ENCODE data around the gene KRTAP9-3.
"Not testable (repeated sequence)": the region's sequence is repeated elsewhere in the genome, so short reads cannot be mapped to it uniquely, and the experiment has no call there.

The KRTAP9-3 gene

GRCh38 chr17:41251261-41251660 is 19.0 kb downstream of the KRTAP9-3 start:
- DNase-seq, result no peak

- DNase-seq, result no peak
Observed at GRCh38 chr17:41254861-41255260, 22.6 kb downstream of the KRTAP9-3 start.

- DNase-seq, result not testable (repeated sequence)
Observed at GRCh38 chr17:41255381-41256290, 23.4 kb downstream of the KRTAP9-3 start, which contains the start of gene KRTAP9-9. TSS of gene KRTAP9-9 (plus strand) at chr17:41255384.

GRCh38 chr17:41256291-41256685 is 24.0 kb downstream of the KRTAP9-3 start:
- DNase-seq, result no peak

- DNase-seq, result no peak
Observed at GRCh38 chr17:41258406-41258805, 26.2 kb downstream of the KRTAP9-3 start.

- DNase-seq, result no peak
Observed at GRCh38 chr17:41263212-41263611, 31.0 kb downstream of the KRTAP9-3 start.

GRCh38 chr17:41264599-41264998 is 32.4 kb downstream of the KRTAP9-3 start:
- DNase-seq, result no peak

GRCh38 chr17:41265078-41265477 is 32.8 kb downstream of the KRTAP9-3 start, which contains the start of gene KRTAP9-6:
TSS of gene KRTAP9-6 (plus strand) at chr17:41265378. CDS start at chr17:41265378, 0 bp downstream.
- no peak for DNase-seq

- DNase-seq, result no peak
Observed at GRCh38 chr17:41267711-41268110, 35.5 kb downstream of the KRTAP9-3 start.

GRCh38 chr17:41271323-41271722 is 39.1 kb downstream of the KRTAP9-3 start:
- DNase-seq, result not testable (repeated sequence)

- DNase-seq, result no peak
Observed at GRCh38 chr17:41271858-41272257, 39.6 kb downstream of the KRTAP9-3 start.

- DNase-seq, result not testable (repeated sequence)
Observed at GRCh38 chr17:41275648-41276190, 43.5 kb downstream of the KRTAP9-3 start, which contains the start of gene KRTAP9-7. TSS of gene KRTAP9-7 (plus strand) at chr17:41275698. CDS start at chr17:41275698, 0 bp downstream.

- DNase-seq, result no peak
Observed at GRCh38 chr17:41278176-41278955, 46.1 kb downstream of the KRTAP9-3 start.

Data from C1 segment of cervical spinal cord (tissue), 14 donors.